Neuronal stem cell (in vitro differentiated cells): Measurements from ENCODE around the gene NTN1.

Source experiments
- DNase-seq: peaks from one replicate; pipeline ENCODE4 v3.0.0-alpha.2; 2013; ENCODE audit warnings: low spot score
- H2AFZ ChIP-seq: one replicate; pipeline ENCODE4 v1.6.1; 2013; ENCODE audit warnings: mild to moderate bottlenecking, low read length, inconsistent platforms
- H2AK5ac ChIP-seq: 2 replicates; pipeline ENCODE4 v1.6.1; 2013; ENCODE audit warnings: low read depth, mild to moderate bottlenecking, inconsistent platforms, low read length, moderate library complexity, mixed read lengths
- H2BK120ac ChIP-seq: 2 replicates; pipeline ENCODE4 v1.6.1; 2013; ENCODE audit warnings: low read depth, mild to moderate bottlenecking, inconsistent platforms, low read length, moderate library complexity, mixed read lengths
- H2BK12ac ChIP-seq: one replicate; pipeline ENCODE4 v1.6.1; 2013; ENCODE audit warnings: low read length, inconsistent platforms
- H2BK15ac ChIP-seq: 2 replicates; pipeline ENCODE4 v1.6.1; 2013; ENCODE audit warnings: mild to moderate bottlenecking, low read length, inconsistent platforms, mixed read lengths
- H2BK5ac ChIP-seq: one replicate; pipeline ENCODE4 v1.6.1; 2013; ENCODE audit warnings: inconsistent platforms, mild to moderate bottlenecking, low read length, moderate library complexity
- H3K14ac ChIP-seq: one replicate; pipeline ENCODE4 v1.6.1; 2013; ENCODE audit warnings: low read length, inconsistent platforms
- H3K18ac ChIP-seq: 2 replicates; pipeline ENCODE4 v1.6.1; 2013; ENCODE audit warnings: low read length, inconsistent platforms
- H3K23ac ChIP-seq: 2 replicates; pipeline ENCODE4 v1.6.1; 2013; ENCODE audit warnings: low read depth, mild to moderate bottlenecking, mixed read lengths, low read length, inconsistent platforms; ENCODE audit not compliant: poor library complexity
- H3K27ac ChIP-seq: replicated peaks from 3 replicates; pipeline ENCODE4 v1.5.1; 2013; ENCODE audit warnings: low read length, inconsistent platforms
- H3K27me3 ChIP-seq, 3 experiments: 2 replicates each; pipeline ENCODE4 v1.6.1; 2013; ENCODE audit warnings: low read length in 3 of 3, mild to moderate bottlenecking in 2 of 3, inconsistent platforms in 1 of 3, low read depth in 1 of 3, mixed read lengths in 1 of 3, moderate library complexity in 1 of 3; ENCODE audit not compliant: control insufficient read depth in 3 of 3, insufficient read depth in 3 of 3
- H3K36me3 ChIP-seq, 2 donors: replicated peaks in 1 of 2; 2 replicates each; pipeline ENCODE4 v1.6.1; 2013; ENCODE audit warnings: low read length in 2 of 2; ENCODE audit not compliant: control insufficient read depth in 2 of 2, insufficient read depth in 2 of 2
- H3K4ac ChIP-seq: 2 replicates; pipeline ENCODE4 v1.6.1; 2013; ENCODE audit warnings: inconsistent platforms, mild to moderate bottlenecking, low read length, moderate library complexity
- H3K4me1 ChIP-seq, 2 donors: 1 replicate in 1 of 2; 2 replicates in 1 of 2; pipeline ENCODE4 v1.6.1; 2013; ENCODE audit warnings: low read length in 2 of 2, low read depth in 1 of 2; ENCODE audit not compliant: control insufficient read depth in 2 of 2, insufficient read depth in 1 of 2
- H3K4me2 ChIP-seq: one replicate; pipeline ENCODE4 v1.6.1; 2013; ENCODE audit warnings: mild to moderate bottlenecking, low read length, inconsistent platforms; ENCODE audit not compliant: insufficient read depth, poor library complexity, severe bottlenecking
- H3K4me3 ChIP-seq, 2 donors: 2 replicates each; pipeline ENCODE4 v1.5.1; 2013; ENCODE audit warnings: low read length in 2 of 2, mild to moderate bottlenecking in 2 of 2, inconsistent platforms in 1 of 2, moderate library complexity in 1 of 2
- H3K79me1 ChIP-seq: one replicate; pipeline ENCODE4 v1.6.1; 2013; ENCODE audit warnings: low read depth, mild to moderate bottlenecking, inconsistent platforms, low read length, moderate library complexity
- H3K9ac ChIP-seq: one replicate; pipeline ENCODE4 v1.6.1; 2013; ENCODE audit warnings: mild to moderate bottlenecking, low read depth, low read length, inconsistent platforms; ENCODE audit not compliant: poor library complexity
- H3K9me3 ChIP-seq, 2 donors: replicated peaks in 1 of 2; 2 replicates each; pipeline versions ENCODE3 to v1.6.1; 2013; ENCODE audit warnings: low read length in 2 of 2, mild to moderate bottlenecking in 2 of 2, inconsistent platforms in 1 of 2, low read depth in 1 of 2, mixed read lengths in 1 of 2, moderate library complexity in 1 of 2; ENCODE audit not compliant: control insufficient read depth in 2 of 2, insufficient read depth in 1 of 2
- H4K8ac ChIP-seq: one replicate; pipeline ENCODE4 v1.6.1; 2013; ENCODE audit warnings: low read depth, mild to moderate bottlenecking, inconsistent platforms, low read length, moderate library complexity
- H4K91ac ChIP-seq: one replicate; pipeline ENCODE4 v1.6.1; 2013; ENCODE audit warnings: low read length, low read depth, mild to moderate bottlenecking, inconsistent platforms; ENCODE audit not compliant: poor library complexity
- WGBS, 2 donors: extraction: QIAGEN DNeasy Blood & Tissue Kit; methylation state at CpG; one replicate each; pipeline ENCODE4 v1.1.7; 2013; ENCODE audit warnings: missing lambda C conversion rate in 2 of 2, mixed read lengths in 1 of 2; ENCODE audit not compliant: insufficient read length in 2 of 2, insufficient replicate concordance in 1 of 2; ENCODE audit errors: extremely low coverage in 2 of 2; 5-methylcytosine and 5-hydroxymethylcytosine counted together

The NTN1 gene

DNA sequence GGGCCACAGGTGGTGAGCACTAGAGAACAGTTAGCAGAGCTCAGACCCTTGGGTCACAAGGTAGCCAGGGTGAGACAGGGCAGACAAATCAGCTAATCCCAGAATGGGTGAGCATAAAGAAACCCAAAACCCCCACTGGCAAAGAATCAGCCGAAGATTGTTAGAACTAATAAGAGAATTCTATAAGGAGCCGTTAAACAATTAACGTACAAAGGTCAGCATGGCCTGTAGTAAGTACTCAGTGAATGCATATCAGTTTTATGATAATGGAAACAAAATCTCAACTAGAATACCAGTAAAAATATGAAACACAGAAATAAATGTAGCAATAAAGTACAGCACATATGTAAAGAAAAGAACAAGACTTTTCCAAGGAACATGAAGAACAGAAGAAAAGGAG is 168.6 kb downstream of the NTN1 start:
- Histone ChIP-seq H2AFZ (no peak overlapping the region), H2AK5ac (no peak overlapping the region), H3K23ac (no peak overlapping the region), H2BK120ac (no peak overlapping the region), H3K9ac (no peak overlapping the region), H3K4me2 (no peak overlapping the region), H3K4me3 (no peak overlapping the region), H2BK5ac (no peak overlapping the region), H3K18ac (no peak overlapping the region), H3K27ac (no peak overlapping the region), H4K91ac (no peak overlapping the region), H3K4ac (no peak overlapping the region), H3K27me3 (peaks cover 0 to 2% (median 0%) of the 10 kb centered on the region in 3 experiments), H3K4me1 (peaks cover 5 to 10% of the 10 kb centered on the region in 2 donors), H3K79me1 (no peaks in the 10 kb centered on the region), H3K36me3 (no peaks in the 10 kb centered on the region), H2BK12ac (no peak overlapping the region), H3K9me3 (no peaks in the 10 kb centered on the region), H4K8ac (no peak overlapping the region), H3K14ac (no peak overlapping the region), H2BK15ac (no peak overlapping the region)
- no CpG with 5 or more reads among the region's 3 CpGs for WGBS, 2 donors
- DNase-seq = no peak

DNA sequence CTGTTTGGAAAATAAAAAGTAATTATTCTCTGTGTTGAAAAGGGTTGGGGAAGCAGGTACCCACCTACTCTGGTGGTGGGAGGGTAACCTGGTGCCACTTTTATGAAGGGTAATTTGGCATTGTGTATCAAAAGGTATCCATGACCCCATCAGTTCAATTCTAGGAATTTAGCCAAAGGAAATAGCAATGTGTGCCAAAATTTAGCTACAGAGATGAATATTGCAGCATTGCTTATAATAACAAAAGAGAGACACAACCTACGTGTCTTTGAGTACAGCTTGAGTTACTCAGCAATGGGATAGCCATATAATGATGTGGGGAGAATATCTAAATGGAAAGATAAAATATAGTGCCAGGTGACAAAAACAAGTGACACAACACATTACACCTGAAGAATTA is 170.7 kb downstream of the NTN1 start:
- Histone ChIP-seq H2BK15ac (no peak overlapping the region), H2BK120ac (no peak overlapping the region), H3K79me1 (no peaks in the 10 kb centered on the region), H2AK5ac (no peak overlapping the region), H4K8ac (no peak overlapping the region), H2BK12ac (no peak overlapping the region), H4K91ac (no peak overlapping the region), H3K9ac (no peak overlapping the region), H3K36me3 (no peaks in the 10 kb centered on the region), H3K4me2 (no peak overlapping the region), H3K18ac (no peak overlapping the region), H2AFZ (no peak overlapping the region), H3K4me3 (no peak overlapping the region), H3K27ac (no peak overlapping the region), H2BK5ac (no peak overlapping the region), H3K23ac (no peak overlapping the region), H3K4ac (no peak overlapping the region), H3K14ac (no peak overlapping the region), H3K9me3 (no peaks in the 10 kb centered on the region), H3K4me1 (peaks cover 26 to 27% of the 10 kb centered on the region in 2 donors), H3K27me3 (no peaks in the 10 kb centered on the region)
- no CpG with 5 or more reads among the region's 1 CpG for WGBS, 2 donors
- no peak for DNase-seq

- Histone ChIP-seq H3K27ac (peak overlapping the region; percentile 32), H3K4me3 (no peak overlapping the region), H3K27me3 (no peaks in the 10 kb centered on the region), H3K79me1 (no peaks in the 10 kb centered on the region), H2BK120ac (no peak overlapping the region), H3K9ac (no peak overlapping the region), H4K8ac (no peak overlapping the region), H3K18ac (peak overlapping the region; percentile 76), H2AFZ (peak overlapping the region; percentile 41), H3K36me3 (no peaks in the 10 kb centered on the region), H2BK12ac (no peak overlapping the region), H3K4me1 (peaks cover 28 to 29% of the 10 kb centered on the region in 2 donors), H3K14ac (no peak overlapping the region), H2AK5ac (peak overlapping the region; percentile 16), H4K91ac (no peak overlapping the region), H3K23ac (no peak overlapping the region), H3K4ac (peak overlapping the region; percentile 8), H3K4me2 (no peak overlapping the region), H3K9me3 (no peaks in the 10 kb centered on the region), H2BK5ac (no peak overlapping the region), H2BK15ac (peak overlapping the region; percentile 19)
- no peak for DNase-seq
- no CpG with 5 or more reads among the region's 6 CpGs for WGBS, 2 donors
Observed at GRCh38 chr17:9195411-9195810, 174.1 kb downstream of the NTN1 start.

DNA sequence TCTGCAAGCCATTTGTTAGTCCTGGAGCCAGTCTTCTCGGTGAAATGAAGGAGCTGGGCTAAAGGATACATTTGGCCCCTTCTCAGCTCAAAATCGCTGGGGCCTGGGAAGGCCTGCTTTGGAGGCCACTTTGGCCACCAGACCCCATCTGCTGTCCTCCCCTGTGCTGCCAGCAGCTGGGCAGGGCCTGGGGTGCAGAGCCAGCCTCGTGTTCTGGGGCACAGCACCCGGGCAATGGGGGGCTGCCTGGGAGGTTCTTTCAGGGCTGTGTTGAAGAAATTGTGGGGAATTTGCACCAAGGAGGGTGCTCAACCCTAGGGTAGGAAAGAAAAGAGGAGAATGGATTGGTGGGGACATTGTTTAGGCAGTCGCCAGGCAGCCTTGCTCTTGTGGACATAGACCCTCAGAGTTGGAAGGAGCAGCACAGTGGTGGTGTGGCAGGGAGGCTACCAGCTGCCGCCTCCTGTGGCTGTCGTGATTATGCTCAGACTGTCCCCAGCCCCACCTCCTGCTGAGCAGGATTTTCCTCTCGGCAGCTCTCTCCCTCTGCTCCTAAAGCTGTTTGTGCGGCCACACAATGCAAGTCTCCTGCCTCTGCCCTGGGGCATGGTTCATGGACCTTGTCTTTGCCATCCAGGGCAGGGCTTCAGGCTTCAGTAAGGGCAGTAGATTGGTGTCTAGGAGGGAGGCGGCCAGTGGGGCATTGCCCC is 174.8 kb downstream of the NTN1 start:
- DNase-seq = peak; percentile 24

More for the DNA sequence above, 174.8 kb downstream of the NTN1 start:
- Histone ChIP-seq H2AFZ (no peak overlapping the region), H3K4me3 (peak overlapping the region in 1 of 2 donors; percentile 33), H4K91ac (no peak overlapping the region), H3K79me1 (no peaks in the 10 kb centered on the region), H3K4me2 (no peak overlapping the region), H2BK5ac (no peak overlapping the region), H3K9ac (no peak overlapping the region), H3K27me3 (no peaks in the 10 kb centered on the region), H3K9me3 (no peaks in the 10 kb centered on the region), H3K23ac (no peak overlapping the region), H4K8ac (no peak overlapping the region), H3K4ac (no peak overlapping the region), H2AK5ac (peak overlapping the region; percentile 73), H3K14ac (no peak overlapping the region), H2BK120ac (no peak overlapping the region), H3K4me1 (peaks cover 28 to 29% of the 10 kb centered on the region in 2 donors), H3K36me3 (no peaks in the 10 kb centered on the region), H2BK15ac (peak overlapping the region; percentile 68), H3K27ac (peak overlapping the region; percentile 26), H2BK12ac (peak overlapping the region; percentile 88), H3K18ac (peak overlapping the region; percentile 88)
- WGBS, 2 donors = no CpG with 5 or more reads among the region's 10 CpGs
